Measurements from ENCODE around the gene HDAC4.

DNA sequence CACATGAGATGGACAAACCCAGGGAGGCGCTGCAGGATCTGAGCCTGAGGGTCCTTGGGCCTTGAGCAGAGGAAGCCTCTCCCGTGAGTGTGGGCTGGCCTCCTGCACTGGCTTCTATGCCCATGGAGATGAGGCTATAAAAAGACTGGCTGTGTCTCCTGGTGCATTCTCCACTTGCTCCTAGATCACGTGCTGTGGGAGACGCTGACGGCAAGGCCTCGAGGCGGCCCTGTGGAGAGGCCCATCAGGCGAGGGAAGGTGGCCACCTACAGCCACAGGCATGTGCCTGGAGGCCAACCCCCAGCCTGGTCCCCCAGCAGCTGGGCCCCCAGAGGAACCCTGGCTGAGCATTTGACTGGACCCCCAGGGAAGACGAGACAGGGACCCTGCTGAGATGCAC lies 354.0 kb downstream of the HDAC4 start:
- TF ChIP-seq EZH2 (IDR thresholded peaks at IDR 0.05; ENCODE audit: low read length) = no peak
- TF ChIP-seq, protein P1, sequence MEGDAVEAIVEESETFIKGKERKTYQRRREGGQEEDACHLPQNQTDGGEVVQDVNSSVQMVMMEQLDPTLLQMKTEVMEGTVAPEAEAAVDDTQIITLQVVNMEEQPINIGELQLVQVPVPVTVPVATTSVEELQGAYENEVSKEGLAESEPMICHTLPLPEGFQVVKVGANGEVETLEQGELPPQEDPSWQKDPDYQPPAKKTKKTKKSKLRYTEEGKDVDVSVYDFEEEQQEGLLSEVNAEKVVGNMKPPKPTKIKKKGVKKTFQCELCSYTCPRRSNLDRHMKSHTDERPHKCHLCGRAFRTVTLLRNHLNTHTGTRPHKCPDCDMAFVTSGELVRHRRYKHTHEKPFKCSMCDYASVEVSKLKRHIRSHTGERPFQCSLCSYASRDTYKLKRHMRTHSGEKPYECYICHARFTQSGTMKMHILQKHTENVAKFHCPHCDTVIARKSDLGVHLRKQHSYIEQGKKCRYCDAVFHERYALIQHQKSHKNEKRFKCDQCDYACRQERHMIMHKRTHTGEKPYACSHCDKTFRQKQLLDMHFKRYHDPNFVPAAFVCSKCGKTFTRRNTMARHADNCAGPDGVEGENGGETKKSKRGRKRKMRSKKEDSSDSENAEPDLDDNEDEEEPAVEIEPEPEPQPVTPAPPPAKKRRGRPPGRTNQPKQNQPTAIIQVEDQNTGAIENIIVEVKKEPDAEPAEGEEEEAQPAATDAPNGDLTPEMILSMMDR (optimal IDR thresholded peaks at IDR 0.05 in 1 of 3, IDR thresholded peaks at IDR 0.05 in 1 of 3, conservative IDR thresholded peaks at IDR 0.05 in 1 of 3; ENCODE audit: extremely low read depth in 1 of 3, insufficient read depth in 2 of 3, low read length in 3 of 3) = no peak
